Tibial nerve (tissue), 4 donors: ENCODE results near the gene SGMS2. TPM values are rescaled to one million over a fixed set of nuclear protein-coding genes. Genes with fewer than 3 reads are reported as not detected.

Source experiments
- DNase-seq, 2 donors: peaks; one replicate each; pipeline ENCODE4 v3.0.0-alpha.2; 2019; ENCODE audit warnings: low spot score in 2 of 2
- H3K27ac ChIP-seq, 4 donors: fragments of 200-600 bp; sonication (generic) in 3 of 4; one replicate each; pipeline ENCODE4 v1.5.1; 2017 to 2019; ENCODE audit warnings: mild to moderate bottlenecking in 1 of 4
- H3K27me3 ChIP-seq, 2 donors: fragments of 200-600 bp; sonication (generic) in 1 of 2; one replicate each; pipeline versions ENCODE4 v1.5.1 to v1.6.0; 2017 to 2019
- H3K36me3 ChIP-seq, 3 donors: fragments of 200-600 bp; sonication (generic); one replicate each; pipeline ENCODE4 v1.5.1; 2018 to 2019
- H3K4me1 ChIP-seq, 4 donors: fragments of 200-600 bp; sonication (generic) in 3 of 4; one replicate each; pipeline ENCODE4 v1.5.1; 2017 to 2019
- H3K4me3 ChIP-seq, 4 donors: fragments of 200-600 bp; sonication (generic) in 3 of 4; one replicate each; pipeline ENCODE4 v1.5.1; 2017 to 2019; ENCODE audit warnings: mild to moderate bottlenecking in 1 of 4, moderate library complexity in 1 of 4
- H3K9me3 ChIP-seq, 4 donors: fragments of 200-600 bp; sonication (generic) in 3 of 4; one replicate each; pipeline ENCODE4 v1.5.1; 2017 to 2019
- EP300 ChIP-seq, 2 donors: sonication (generic); formaldehyde crosslinking; IDR thresholded peaks; one replicate each; pipeline ENCODE4 v1.6.1; 2017; ENCODE audit warnings: antibody characterized with exemption in 2 of 2, mild to moderate bottlenecking in 1 of 2
- POLR2A ChIP-seq, 2 donors: fragments of 450-650 bp; IDR thresholded peaks; one replicate each; pipeline ENCODE4 v1.6.1; 2017; ENCODE audit warnings: antibody characterized with exemption in 2 of 2, mild to moderate bottlenecking in 2 of 2, moderate library complexity in 2 of 2
- WGBS, 2 donors: methylation state at CpG; one replicate each; pipeline ENCODE4 v1.1.5; 2018; 5-methylcytosine and 5-hydroxymethylcytosine counted together
- total RNA-seq, 4 donors: library from RNA; depleted of rRNA; stranded (reverse); fragments of >200 nt; gene quantifications; one replicate each; pipeline ENCODE4 v1.1.0, GENCODE V29; 2016
- TF ChIP-seq, protein P1 (sequence below), 5 experiments: fragments of 200-600 bp in 3 of 5; fragments of 450-650 bp in 2 of 5; sonication (generic) in 3 of 5; IDR thresholded peaks; one replicate each; pipeline ENCODE4 v1.5.1; 2016 to 2019; ENCODE audit warnings: antibody characterized with exemption in 5 of 5, mild to moderate bottlenecking in 3 of 5, moderate library complexity in 2 of 5

The SGMS2 gene
- total RNA-seq, 4 donors from 2014 or later = 76.6 to 179 (median 127) TPM

DNA sequence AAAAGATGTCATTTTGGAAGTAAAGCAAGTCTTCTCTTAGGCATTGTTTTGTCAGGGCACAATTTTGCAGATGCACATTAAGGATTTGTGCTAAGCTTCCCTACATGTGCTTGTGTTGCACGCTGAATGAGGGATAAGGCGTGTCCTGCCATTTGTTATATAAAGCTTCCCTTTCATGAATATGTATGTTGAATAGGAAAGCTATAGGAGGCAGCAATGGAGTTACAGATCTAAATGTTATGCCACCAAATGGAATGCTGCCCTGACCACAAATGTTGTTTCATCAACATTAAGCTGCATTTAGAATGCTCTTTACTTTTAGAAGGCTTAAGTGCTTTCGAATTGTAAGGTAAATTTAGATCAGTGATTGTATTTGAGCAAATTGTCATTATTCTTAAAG, 20.9 kb downstream of the SGMS2 start:
- no peak overlapping the region for H3K27ac ChIP-seq
- 90 to 93% methylated on average over 3 of the region's 3 CpGs for WGBS, 2 donors

DNA sequence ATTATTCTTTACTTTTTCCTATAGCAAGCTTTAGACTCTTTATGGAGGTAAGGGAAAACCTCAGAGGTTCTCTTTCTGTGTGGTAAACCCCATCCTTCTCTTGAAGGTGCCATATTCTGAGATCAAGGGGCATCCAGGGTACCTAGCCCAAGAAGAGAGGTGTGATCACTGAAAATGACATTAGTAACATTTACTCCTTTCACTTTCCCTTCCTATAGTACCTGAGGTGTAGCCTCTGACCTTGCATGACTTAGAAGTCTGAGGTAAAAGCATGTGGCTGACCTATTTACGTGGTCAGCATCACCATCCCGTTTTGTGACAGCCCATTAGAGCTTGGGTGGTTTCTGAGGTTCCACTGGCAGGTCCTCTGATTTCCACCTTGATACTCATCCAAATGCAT, 25.7 kb downstream of the SGMS2 start:
- no peaks in the 10 kb centered on the region for H3K36me3 ChIP-seq
- TF ChIP-seq, protein P1, sequence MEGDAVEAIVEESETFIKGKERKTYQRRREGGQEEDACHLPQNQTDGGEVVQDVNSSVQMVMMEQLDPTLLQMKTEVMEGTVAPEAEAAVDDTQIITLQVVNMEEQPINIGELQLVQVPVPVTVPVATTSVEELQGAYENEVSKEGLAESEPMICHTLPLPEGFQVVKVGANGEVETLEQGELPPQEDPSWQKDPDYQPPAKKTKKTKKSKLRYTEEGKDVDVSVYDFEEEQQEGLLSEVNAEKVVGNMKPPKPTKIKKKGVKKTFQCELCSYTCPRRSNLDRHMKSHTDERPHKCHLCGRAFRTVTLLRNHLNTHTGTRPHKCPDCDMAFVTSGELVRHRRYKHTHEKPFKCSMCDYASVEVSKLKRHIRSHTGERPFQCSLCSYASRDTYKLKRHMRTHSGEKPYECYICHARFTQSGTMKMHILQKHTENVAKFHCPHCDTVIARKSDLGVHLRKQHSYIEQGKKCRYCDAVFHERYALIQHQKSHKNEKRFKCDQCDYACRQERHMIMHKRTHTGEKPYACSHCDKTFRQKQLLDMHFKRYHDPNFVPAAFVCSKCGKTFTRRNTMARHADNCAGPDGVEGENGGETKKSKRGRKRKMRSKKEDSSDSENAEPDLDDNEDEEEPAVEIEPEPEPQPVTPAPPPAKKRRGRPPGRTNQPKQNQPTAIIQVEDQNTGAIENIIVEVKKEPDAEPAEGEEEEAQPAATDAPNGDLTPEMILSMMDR (IDR thresholded peaks at IDR 0.05) = no peak
- TF ChIP-seq EP300 (IDR thresholded peaks at IDR 0.05) = no peak
- no peak for TF ChIP-seq POLR2A (IDR thresholded peaks at IDR 0.05)
- WGBS, 2 donors = 88 to 89% methylated on average over 2 of the region's 2 CpGs

More for the DNA sequence above, 20.9 kb downstream of the SGMS2 start:
- peaks cover 0 to 11% (median 0%) of the 10 kb centered on the region in 4 donors for H3K4me1 ChIP-seq
- H3K27me3 ChIP-seq = no peaks in the 10 kb centered on the region
- H3K36me3 ChIP-seq = no peaks in the 10 kb centered on the region
- no peak for DNase-seq
- H3K4me3 ChIP-seq = no peak overlapping the region
- H3K9me3 ChIP-seq = peaks cover 0 to 15% (median 0%) of the 10 kb centered on the region in 4 donors
- TF ChIP-seq EP300 (IDR thresholded peaks at IDR 0.05) (no peak), POLR2A (IDR thresholded peaks at IDR 0.05) (no peak)
- TF ChIP-seq, protein P1 (IDR thresholded peaks at IDR 0.05) = no peak

GRCh38 chr4:107853444-107854355, 29.0 kb downstream of the SGMS2 start:
- no peaks in the 10 kb centered on the region for H3K27me3 ChIP-seq
- H3K4me1 ChIP-seq = peaks cover 0 to 41% (median 3%) of the 10 kb centered on the region in 4 donors
- H3K36me3 ChIP-seq = peaks cover 0 to 6% (median 0%) of the 10 kb centered on the region in 3 donors
- peak overlapping the region in 2 of 4 donors; percentile 38 to 39 for H3K27ac ChIP-seq
- TF ChIP-seq EP300 (IDR thresholded peaks at IDR 0.05) (no peak), POLR2A (IDR thresholded peaks at IDR 0.05) (no peak)
- TF ChIP-seq, protein P1 (IDR thresholded peaks at IDR 0.05) = no peak
- 63 to 64% methylated on average over 9 of the region's 9 CpGs for WGBS, 2 donors
- H3K9me3 ChIP-seq = peaks cover 0 to 2% (median 0%) of the 10 kb centered on the region in 4 donors
- no peak for DNase-seq
- peak overlapping the region in 1 of 4 donors; percentile 23 for H3K4me3 ChIP-seq

More for the DNA sequence above, 25.7 kb downstream of the SGMS2 start:
- no peak for DNase-seq
- Histone ChIP-seq H3K9me3 (peaks cover 0 to 15% (median 0%) of the 10 kb centered on the region in 4 donors), H3K4me1 (peaks cover 0 to 22% (median 3%) of the 10 kb centered on the region in 4 donors), H3K27ac (no peak overlapping the region), H3K4me3 (no peak overlapping the region), H3K27me3 (no peaks in the 10 kb centered on the region)

DNA sequence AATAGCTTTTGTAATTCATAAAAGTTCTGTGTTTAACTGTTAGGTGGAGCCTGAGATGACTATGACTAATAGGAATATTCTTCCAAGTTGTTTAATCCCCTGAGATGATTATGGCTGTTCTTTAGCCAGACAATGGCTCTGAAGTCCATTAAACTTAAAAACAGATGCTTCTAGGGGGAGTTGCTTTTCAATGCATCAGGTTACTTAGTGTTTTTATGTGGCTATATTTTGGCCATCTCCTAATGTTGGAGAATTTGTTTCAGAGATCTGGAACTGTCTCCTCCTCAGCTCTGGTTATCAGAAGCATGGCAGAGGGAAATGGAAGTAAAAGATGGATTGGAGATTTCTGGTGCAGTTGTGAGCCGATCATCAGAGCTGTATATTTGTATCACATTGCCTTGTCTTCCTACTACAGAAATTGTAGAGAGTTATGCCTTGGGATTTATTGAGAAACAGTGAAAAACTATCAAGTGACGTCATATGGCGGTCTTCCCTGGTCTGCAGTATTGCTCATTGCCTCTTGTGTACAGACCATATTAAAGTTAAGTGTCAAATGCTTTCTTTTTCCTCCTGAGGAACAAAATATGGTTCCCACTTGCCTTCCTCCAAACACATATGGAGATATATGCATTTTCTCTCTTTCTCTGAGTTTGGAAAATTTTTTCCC, 29.8 kb downstream of the SGMS2 start:
- 68 to 75% methylated on average over 3 of the region's 3 CpGs for WGBS, 2 donors
- Histone ChIP-seq H3K36me3 (peaks cover 0 to 11% (median 0%) of the 10 kb centered on the region in 3 donors), H3K9me3 (no peaks in the 10 kb centered on the region), H3K4me1 (peaks cover 0 to 41% (median 3%) of the 10 kb centered on the region in 4 donors), H3K27me3 (no peaks in the 10 kb centered on the region), H3K4me3 (peak overlapping the region in 1 of 4 donors; percentile 23), H3K27ac (peak overlapping the region in 2 of 4 donors; percentile 18 to 19)
- DNase-seq = no peak
- TF ChIP-seq, protein P1 (IDR thresholded peaks at IDR 0.05) = no peak
- no peak for TF ChIP-seq POLR2A (IDR thresholded peaks at IDR 0.05)
- TF ChIP-seq EP300 (IDR thresholded peaks at IDR 0.05) = peak in 1 of 2 donors; percentile 7
